Measurements from ENCODE around the gene PCYOX1L.

PCYOX1L gene

DNA sequence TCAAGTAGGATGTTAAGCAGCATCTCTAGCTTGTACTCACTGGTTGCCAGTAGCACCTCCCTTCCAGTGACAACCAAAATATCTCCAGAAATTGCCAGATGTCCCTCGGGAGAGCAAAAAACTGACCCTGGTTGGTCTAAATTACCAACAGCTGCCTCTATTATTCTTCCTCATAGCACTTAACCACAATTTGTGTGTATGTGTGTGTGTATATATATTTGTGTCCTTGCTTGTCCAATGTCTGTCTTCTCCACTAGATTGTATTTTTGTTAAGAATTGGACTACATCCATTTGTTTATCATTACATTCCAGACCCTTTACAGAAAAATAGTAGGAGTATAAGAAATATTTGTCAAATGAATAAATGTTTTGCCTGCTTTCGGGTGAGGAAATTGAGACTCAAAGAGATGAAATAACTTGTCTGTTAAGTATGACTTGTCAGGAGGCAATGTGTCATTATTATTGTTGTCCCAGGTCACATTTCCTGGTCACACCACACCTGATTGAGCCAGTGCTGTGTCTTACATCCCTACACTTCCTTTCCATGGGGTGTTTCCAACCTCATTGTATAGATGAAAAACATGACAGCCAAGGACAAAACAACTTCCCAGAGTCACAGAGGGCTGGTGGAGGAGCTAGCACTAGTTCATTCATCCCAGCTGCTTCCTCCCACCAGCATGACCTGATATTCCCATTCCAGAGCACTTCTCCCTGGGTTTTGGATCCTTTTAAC is 24.0 kb upstream of the PCYOX1L start:
- FAIRE-seq (no peak), DNase-seq (ENCODE audit: insufficient read length, low spot score) (no peak)

DNA sequence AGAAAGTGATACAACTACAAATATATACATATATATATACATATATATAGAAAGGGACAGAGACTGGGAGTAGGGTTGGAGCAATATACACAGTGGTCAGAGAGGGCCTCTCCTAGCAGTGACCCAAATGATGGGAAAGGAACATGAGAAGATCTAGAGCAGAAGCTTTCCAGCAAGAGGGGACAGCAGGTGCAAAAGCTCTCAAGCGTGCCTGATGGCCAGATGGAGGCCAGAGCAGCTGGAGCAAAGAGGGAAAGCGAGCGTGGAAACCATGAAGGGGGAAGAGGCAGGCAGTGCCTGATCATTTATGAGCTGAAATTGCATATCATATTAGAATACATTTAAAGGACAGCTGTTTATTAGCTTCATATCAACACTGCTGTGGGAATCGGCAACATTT is 20.1 kb upstream of the PCYOX1L start:
- FAIRE-seq: no peak
- no peak for DNase-seq (ENCODE audit: insufficient read length, low spot score)

DNA sequence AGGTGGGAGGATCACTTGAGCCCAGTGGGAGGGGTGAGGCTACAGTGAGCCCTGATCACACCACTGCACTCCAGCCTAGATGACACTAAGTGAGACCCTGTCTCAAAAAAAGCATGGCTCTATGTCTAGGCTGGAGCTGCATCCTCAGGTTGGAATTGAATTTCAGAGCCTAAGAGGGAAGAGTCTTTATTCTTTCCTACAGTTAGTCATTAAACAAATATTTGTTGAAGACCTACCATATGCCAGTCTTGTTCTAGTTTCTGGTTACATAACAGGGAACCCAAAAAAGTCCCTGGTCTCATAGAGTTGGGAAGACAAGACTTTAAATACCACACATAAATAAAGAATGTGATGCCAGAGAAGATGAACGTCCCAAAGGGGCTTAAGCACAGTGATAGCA is 19.5 kb upstream of the PCYOX1L start:
- no peak for FAIRE-seq
- DNase-seq (ENCODE audit: insufficient read length, low spot score): no peak

GRCh38 chr5:149340920-149341319 is 16.9 kb upstream of the PCYOX1L start:
- FAIRE-seq (no peak), DNase-seq (ENCODE audit: insufficient read length, low spot score) (no peak)

- no peak for FAIRE-seq
- no peak for DNase-seq (ENCODE audit: insufficient read length, low spot score)
These were observed 16.0 kb upstream of the PCYOX1L start for GRCh38 chr5:149341876-149342275.

DNA sequence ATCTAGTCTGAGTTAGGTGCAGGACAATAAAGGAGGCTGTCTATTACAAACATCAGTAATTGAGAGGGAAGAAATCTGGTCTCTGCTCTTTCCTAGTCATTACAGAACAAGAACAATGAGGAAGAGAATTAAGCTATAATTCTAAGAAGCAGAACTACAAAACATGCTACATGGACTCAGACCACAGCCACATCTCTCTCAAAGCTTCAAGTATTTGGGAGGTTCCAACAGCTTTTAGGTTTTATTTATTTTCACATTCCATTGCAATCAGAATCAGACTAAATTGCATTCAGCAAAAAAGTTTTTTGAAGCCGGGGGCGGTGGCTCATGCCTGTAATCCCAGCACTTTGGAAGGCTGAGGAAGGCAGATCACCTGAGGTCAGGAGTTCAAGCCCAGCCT is 13.7 kb upstream of the PCYOX1L start:
- FAIRE-seq (no peak), DNase-seq (ENCODE audit: insufficient read length, low spot score) (no peak)

GRCh38 chr5:149345147-149345891 is 12.5 kb upstream of the PCYOX1L start, which contains the start of gene GRPEL2:
TSS of gene GRPEL2 (plus strand) at chr5:149345499. CDS start at chr5:149345540, 41 bp downstream.
- FAIRE-seq (peak; percentile 93), DNase-seq (ENCODE audit: insufficient read length, low spot score) (peak; percentile 85)

- DNase-seq (ENCODE audit: insufficient read length, low spot score) (no peak), FAIRE-seq (no peak)
These were observed 12.0 kb upstream of the PCYOX1L start for GRCh38 chr5:149345892-149346222.

DNA sequence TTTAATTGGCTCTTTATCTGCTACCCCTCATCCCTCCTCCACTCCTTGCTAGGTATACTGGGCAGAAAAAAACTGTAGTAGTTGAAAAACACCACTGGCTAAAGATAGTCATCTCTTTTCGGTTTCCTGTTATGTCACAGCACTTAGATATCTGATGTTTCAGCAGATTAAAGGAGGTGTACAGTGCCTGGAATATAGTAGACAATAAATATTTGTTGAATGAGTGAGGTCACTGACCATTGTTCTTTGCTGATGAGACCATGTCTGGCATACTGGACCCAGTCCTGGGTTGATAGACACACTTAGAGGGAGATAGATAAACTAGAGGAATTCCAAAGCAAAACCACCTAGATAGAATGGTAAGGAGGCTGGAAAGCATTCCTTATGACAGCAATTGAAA is 9.3 kb upstream of the PCYOX1L start:
- DNase-seq (ENCODE audit: insufficient read length, low spot score) (no peak), FAIRE-seq (no peak)

GRCh38 chr5:149349382-149349781 is 8.5 kb upstream of the PCYOX1L start:
- DNase-seq (ENCODE audit: insufficient read length, low spot score) (no peak), FAIRE-seq (no peak)

DNA sequence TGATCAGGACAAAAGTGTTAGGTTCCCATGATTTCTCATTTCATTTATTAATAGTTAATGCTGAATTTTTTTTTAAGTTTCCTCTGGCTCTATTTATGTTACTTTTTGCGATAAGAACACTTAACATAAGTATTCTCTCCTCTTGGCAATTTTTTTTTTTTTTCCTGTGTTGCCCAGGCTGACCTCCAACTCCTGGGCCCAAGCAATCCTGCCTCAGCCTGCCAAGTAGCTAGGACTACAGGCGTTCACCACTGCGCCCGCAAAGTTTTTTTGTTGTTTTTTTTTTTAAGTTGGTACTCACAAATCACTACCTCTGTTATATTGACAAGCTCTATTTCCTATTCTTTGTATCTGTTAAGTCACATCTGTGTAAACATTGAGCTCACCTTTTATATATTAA is 5.7 kb upstream of the PCYOX1L start:
- DNase-seq (ENCODE audit: insufficient read length, low spot score): no peak
- FAIRE-seq: no peak

DNA sequence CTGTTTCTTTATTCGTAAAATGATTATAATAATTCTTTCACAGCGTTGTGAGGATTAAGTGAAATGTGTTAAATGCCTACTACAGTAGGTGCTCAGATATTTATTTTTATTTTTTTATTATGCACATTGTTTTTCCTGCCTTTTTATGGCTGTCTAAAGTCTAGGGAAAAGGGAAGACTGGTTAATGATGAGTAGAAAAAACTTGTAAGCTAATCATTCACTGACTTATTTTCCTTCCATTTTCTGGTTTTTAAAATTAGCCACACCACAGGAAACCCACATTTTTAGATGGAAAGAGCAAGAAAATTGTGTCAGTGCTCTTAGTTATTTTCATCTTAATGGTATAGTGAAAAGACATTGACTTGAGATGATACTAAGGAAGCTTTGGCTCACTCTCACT is 3.9 kb upstream of the PCYOX1L start:
- FAIRE-seq (no peak), DNase-seq (ENCODE audit: insufficient read length, low spot score) (no peak)

DNA sequence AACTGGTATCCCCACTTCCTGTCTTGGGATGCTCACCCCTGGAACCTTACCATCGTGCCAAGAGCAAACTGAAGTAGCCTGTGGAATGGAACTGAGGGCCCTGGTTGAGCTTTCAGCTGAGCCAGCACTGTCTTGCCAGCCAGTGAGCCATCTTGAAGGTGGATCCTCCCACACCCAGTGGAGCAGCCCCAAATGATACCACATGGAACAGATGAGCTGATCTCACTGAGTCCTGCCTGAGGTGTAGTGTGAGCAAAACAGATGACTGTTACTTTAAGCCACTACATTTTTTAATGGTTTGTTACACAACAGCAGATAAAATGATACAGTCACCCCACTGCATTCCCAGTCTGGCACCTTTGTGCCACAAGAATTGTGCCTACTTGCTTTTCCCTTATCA is 2.2 kb upstream of the PCYOX1L start:
- DNase-seq (ENCODE audit: insufficient read length, low spot score) (no peak), FAIRE-seq (no peak)

GRCh38 chr5:149356391-149356790 is 1.5 kb upstream of the PCYOX1L start:
- FAIRE-seq (no peak), DNase-seq (ENCODE audit: insufficient read length, low spot score) (no peak)

GRCh38 chr5:149358294-149358651 is 427 bp downstream of the PCYOX1L start:
- no peak for FAIRE-seq
- no peak for DNase-seq (ENCODE audit: insufficient read length, low spot score)

- FAIRE-seq (no peak), DNase-seq (ENCODE audit: insufficient read length, low spot score) (no peak)
These were observed 1.1 kb downstream of the PCYOX1L start for GRCh38 chr5:149358868-149359495.

DNA sequence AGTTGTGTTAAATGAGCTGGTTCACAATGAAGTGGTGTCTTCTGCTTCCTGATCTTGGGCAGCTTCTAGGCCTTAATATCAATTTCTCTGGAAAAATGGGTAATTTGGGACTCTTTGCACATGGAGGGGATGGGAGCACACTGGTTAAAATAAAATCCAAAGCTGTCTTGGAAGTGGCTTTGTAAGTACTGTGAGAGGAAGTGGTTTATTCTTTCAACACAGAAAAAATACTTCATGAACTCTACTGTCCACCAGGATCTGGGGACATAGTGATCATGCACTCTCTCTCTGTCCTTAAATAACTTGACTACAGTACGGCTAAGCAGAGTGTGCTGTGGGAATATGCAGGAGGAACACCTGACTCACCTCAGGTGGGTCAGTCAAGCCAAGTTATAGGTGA is 2.4 kb downstream of the PCYOX1L start:
- no peak for DNase-seq (ENCODE audit: insufficient read length, low spot score)
- FAIRE-seq: no peak

DNA sequence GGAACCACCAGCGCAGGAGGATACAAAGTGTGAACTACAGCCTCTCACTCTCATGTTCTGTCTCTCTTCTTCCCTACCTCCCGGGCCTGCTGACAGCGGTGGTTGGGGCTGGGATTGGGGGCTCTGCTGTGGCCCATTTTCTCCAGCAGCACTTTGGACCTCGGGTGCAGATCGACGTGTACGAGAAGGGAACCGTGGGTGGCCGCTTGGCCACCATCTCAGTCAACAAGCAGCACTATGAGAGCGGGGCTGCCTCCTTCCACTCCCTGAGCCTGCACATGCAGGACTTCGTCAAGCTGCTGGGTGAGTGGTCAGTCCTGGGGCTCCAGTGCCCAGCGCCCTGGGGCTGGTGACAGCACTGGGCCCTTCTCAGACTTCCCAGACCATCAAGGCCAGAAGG is 4.7 kb downstream of the PCYOX1L start:
- FAIRE-seq (no peak), DNase-seq (ENCODE audit: insufficient read length, low spot score) (no peak)

DNA sequence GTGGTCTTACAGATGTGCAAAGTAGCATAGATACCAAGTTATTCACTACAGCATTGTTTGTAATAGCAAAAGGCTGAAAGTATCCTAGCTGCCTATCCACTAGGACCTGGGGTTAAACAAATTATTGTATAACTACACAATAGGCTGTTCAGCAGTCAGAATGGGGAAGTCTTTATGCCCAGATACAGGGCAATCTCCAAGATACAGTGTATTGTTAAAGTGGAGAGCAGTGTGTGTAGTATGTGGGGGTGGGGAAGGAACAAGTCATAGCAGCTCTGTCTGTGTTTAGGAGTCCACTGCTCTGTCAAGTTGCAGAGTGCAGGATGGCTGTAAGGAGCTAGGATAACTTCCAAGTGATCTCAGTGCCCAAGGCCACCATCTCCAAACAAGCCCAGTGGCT is 5.5 kb downstream of the PCYOX1L start:
- no peak for DNase-seq (ENCODE audit: insufficient read length, low spot score)
- FAIRE-seq: no peak

DNA sequence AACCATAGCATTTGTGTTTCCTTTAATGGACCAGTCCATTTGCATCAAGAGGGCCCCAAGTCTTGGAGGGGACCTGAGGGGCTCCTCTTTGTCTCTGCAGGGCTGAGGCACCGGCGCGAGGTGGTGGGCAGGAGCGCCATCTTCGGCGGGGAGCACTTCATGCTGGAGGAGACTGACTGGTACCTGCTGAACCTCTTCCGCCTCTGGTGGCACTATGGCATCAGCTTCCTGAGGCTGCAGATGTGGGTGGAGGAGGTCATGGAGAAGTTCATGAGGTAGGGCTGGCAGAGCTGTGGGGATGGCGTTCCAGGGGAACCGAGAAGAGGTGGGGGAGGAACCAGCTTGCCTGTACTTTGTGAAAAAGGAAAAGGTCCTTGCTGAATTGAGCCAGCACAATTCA is 6.1 kb downstream of the PCYOX1L start:
- DNase-seq (ENCODE audit: insufficient read length, low spot score): no peak
- FAIRE-seq: no peak

DNA sequence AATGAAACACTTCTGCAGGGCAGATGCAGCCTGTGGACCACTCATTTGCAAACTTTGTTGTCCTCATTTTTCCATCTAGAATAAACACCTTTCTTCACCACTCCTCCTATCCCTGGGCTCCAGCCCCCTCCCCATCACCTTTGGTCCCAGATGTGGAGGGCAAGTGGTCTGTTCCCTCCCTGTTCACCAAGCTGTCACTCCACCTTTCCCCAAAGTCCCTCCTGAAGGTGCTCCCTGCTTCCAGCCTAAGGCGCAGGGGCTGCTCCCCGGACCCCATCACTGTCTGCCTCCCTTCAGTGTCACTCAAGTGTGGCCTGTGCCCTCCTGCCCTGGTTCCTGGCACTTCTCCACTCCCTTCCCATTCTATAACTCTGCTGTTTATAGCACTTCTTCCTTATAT is 6.9 kb downstream of the PCYOX1L start:
- FAIRE-seq (no peak), DNase-seq (ENCODE audit: insufficient read length, low spot score) (no peak)

DNA sequence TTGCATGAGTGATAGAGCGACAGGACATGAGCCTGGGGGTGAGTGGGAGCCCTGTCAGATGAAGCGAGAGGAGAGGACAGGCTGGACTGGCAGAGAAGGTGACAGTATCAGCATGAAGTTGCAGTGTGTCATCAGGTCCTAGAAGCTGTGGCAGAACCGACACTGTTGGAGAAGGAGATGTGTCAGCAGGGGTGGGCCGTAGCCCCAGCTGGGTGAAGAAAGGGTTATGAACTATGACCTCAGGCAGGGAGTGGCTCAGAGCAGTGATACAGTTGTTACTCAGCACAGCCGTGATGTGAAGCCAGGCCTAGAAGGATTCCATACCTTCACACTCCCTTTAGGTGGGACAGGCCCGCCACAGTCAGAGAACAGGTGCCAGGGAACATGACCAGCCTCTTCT is 7.6 kb downstream of the PCYOX1L start:
- no peak for FAIRE-seq
- DNase-seq (ENCODE audit: insufficient read length, low spot score): no peak
